GM12892 (cell line): ENCODE measurements around the gene ELL2.

Experiments used
- POLR2A ChIP-seq: IDR thresholded peaks from 2 replicates; pipeline ENCODE4 v1.6.1; 2011; ENCODE audit warnings: low read depth, low read length, control low read depth
- POLR2AphosphoS5 ChIP-seq: IDR thresholded peaks from 2 replicates; pipeline ENCODE4 v1.6.1; 2011; ENCODE audit warnings: low read depth, low read length, control low read depth
- TAF1 ChIP-seq: IDR thresholded peaks from 2 replicates; pipeline ENCODE4 v1.6.1; 2011; ENCODE audit warnings: low read depth, mild to moderate bottlenecking, control low read depth, low read length, borderline replicate concordance

DNA sequence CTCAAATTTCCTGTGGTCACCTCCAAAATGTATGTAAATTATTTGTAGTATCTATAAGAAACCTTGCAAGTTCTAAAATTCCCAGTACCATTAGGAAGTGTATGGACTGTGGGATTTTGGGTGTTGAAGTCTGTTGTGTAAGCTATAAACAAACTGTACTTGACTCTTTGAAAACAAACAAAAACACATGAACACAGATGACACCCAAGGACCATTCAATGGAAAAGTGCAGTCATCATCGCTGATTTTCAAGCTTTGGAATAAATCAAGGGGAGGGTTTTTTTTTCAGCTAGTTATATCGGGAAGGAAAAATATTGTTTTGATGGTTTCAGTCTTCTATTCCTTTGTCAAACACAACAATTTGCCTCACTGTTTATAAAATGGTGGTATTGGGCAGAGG lies 49.6 kb downstream of the ELL2 start:
- no peak for TF ChIP-seq POLR2AphosphoS5
- TF ChIP-seq TAF1 = no peak
- TF ChIP-seq POLR2A = no peak
